Inflammatory macrophage treated with lipopolysaccharide for 4 hours (primary cell): ENCODE results near the gene ABCC6.
A peak's percentile ranks its signal among the peaks of the same experiment; 100 is the strongest.
"Not testable (repeated sequence)": the region's sequence is repeated elsewhere in the genome, so short reads cannot be mapped to it uniquely, and the experiment has no call there.

Experiments
- DNase-seq: peaks from one replicate; pipeline ENCODE4 v3.0.0-alpha.2; 2020

ABCC6 gene

DNA sequence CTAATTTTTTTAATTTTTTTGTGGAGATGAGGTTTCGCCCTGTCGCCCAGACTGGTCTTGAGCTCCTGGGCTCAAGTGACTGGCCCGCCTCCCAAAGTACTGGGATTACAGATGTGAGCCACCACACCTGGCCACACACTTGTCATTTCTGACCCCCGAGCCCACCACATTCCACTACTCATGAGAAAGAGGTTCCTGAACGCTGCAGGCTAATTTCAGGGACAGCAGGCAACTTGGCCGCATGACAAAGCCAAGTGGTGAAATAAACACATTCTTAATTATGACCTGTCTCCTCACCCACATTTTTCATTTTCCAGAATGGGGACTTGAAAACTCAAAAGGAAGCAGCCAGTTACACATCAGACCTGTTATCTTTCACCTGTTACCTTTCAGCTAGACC lies 114.5 kb downstream of the ABCC6 start:
- no peak for DNase-seq

DNA sequence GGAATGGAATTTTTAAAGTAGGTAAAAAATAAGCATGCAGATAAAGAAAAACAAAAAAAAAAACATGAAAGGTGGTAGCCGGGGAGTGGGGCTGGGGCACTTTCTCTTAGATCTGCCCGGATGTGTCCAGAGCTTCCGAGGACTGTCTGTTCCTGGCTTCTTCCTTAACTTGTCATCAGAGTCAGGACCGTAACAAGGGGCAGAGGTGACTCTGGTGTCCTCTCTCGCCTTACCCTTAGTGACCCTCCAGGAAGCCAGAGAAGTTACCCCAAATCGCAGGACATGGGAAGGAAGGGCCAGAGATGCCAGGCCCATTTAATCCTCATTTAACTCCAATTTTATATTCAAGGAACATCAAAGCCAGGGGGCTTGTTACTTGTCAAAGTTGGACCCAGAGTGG lies 115.5 kb downstream of the ABCC6 start:
- DNase-seq = no peak

DNA sequence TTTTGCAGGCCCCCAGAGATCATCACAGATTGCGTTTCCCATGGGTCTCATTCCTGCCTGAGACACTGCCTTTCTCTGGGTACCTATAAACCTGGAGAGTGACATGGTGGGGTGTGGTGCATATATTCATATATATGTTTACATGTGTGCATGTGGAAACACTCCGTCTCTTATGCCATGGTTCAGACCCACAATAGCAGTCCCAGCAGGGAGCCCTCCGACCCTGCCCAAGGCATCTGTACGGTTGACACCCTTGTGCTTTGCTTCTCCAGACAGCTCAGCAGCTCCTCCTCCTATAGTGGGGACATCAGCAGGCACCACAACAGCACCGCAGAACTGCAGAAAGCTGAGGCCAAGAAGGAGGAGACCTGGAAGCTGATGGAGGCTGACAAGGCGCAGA lies 116.8 kb downstream of the ABCC6 start:
- DNase-seq = no peak

DNA sequence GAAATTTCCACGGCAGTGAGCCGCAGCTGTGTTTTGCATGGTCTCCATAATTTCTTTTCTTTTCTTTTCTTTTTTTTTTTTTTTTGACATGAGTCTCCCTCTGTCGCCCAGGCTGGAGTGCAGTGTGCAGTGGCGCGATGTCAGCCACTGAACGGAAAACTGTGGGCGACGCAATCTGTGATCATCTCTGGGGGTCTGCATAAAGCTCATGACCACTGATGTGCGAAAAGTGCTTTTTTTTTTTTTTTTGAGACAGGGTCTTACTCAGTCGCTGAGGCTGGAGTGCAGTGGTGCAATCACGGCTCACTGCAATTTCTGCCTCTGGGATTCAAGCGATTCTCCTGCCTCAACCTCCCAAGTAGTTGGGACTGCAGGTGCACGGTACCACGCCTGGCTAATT lies 117.6 kb downstream of the ABCC6 start:
- no peak for DNase-seq

DNA sequence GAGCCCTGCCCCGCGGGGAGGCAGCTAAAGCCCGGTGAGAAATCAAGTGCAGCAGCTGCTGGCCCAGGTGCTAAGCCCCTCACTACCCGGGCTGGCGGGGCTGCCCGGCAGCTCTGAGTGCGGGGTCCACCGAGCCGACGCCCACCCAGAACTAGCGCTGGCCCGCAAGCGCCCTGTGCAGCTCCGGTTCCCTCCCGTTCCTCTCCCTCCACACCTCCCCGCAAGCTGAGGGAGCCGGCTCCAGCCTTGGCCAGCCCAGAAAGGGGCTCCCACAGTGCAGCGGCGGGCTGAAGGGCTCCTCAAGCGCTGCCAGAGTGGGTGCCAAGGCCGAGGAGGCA lies 118.5 kb downstream of the ABCC6 start:
- DNase-seq = not testable (repeated sequence)

DNA sequence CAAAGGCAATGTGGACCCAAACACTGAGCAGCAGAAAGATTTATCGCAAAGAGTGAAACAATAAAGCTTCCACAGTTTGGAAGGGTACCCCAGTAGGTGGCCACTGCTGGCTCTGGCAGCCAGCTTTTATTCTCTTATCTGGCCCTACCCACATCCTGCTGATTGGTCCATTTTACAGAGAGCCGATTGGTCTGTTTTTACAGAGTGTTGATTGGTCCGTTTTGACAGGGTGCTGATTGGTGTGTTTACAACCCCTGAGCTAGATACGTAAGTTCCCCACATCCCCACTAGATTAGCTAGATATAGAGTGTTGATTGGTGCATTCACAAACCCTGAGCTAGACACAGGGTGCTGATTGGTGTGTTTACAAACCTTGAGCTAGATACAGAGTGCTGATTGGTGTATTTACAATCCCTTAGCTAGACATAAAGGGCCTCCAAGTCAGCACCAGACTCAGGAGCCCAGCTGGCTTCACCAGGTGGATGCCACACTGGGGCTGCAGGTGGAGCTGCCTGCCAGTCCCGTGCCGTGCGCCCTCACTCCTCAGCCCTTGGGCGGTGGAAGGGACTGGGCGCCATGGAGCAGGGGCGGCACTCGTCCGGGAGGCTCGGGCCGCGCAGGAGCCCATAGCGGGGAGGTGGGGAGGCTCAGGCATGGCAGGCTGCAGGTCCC lies 119.0 kb downstream of the ABCC6 start:
- DNase-seq = not testable (repeated sequence)

DNA sequence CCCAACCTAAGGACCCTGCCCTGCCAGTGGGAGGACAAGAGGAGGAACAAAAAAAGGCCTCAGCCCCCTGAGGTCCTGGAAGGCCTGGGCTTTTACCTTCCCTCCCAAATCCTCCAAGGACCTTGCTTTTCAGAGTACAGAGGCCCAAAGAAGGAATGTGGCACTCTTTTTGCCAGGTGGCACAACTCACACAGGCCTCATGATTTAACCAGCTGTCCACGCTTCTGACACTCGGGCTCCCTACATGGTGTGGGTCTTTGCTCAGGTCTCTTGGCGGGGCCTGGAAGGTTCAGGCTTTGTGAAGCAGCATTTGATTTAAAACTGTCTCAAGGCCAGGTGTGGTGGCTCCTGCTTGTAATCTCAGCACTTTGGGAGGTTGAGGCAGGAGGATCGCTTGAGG lies 120.6 kb downstream of the ABCC6 start:
- no peak for DNase-seq

DNA sequence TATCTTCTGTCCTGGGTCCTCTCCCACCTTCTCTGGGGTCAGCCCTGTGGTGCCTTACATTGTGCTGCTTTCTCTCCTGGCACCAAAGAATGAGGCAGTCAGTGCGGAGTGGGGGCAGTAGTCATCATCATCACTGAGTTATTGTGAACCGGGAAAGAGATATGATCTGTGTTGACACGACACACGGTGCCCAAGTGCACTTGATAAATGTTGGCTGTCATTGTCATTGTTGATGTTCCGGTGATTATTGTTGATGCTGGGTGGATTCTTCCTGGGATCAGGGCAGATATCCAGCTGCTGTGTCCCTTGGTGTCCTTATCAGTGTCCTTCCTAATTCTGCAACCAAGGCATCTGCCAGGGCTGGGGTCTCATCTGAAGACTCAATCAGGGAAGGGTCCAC lies 121.7 kb downstream of the ABCC6 start:
- no peak for DNase-seq

DNA sequence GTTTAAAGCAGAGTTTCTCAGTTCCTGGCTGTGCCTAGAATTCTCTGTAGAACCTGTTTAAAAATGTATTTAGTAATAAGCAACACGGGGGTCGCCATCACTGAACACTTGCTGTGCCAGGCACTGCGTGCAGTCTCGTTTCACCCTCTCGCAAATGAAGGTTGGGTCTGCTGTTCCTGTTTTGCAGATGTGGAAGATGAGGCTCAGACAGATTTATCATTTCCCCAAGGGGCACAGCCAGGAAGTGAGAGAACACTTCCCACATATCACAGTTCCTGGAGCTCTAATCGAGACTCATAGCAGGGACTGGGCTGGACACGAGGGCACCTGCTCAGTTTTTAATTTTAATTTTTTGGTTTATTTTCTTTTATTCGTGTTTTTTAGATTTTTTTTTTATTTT lies 122.7 kb downstream of the ABCC6 start:
- peak; percentile 18 for DNase-seq

DNA sequence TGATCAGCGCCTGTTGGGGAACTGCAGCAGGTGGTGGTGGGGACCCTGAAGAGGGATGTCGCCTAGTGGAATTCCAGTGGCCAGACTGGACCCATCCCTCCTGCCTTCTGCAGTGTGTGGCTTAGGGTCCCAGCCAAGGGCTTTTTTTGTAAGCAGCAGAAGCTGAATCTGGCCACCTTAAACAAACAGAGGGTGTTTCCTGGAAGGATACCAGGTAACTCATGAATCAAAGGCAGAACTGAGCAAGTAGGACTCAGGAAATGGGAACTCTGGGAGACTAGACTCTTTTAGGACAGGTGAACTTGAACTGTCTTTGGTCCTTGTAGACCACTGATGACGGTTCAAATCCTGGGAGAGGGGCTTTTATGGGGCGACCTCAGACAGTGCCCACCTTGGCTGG lies 124.0 kb downstream of the ABCC6 start:
- no peak for DNase-seq
